Skin epidermis (tissue), 12 donors: Measurements from ENCODE around the gene PCBP3.

Source experiments
- H3K27ac ChIP-seq, 21 experiments: fragments of 200-600 bp; sonication (generic) in 11 of 21; one replicate each; pipeline ENCODE4 v1.5.0; 2020; ENCODE audit warnings: mild to moderate bottlenecking in 3 of 21, inconsistent platforms in 2 of 21, moderate library complexity in 2 of 21
- H3K4me3 ChIP-seq, 7 experiments: fragments of 200-600 bp; sonication (generic) in 2 of 7; one replicate each; pipeline ENCODE4 v1.5.0; 2020; ENCODE audit warnings: inconsistent platforms in 2 of 7, mild to moderate bottlenecking in 2 of 7, moderate library complexity in 1 of 7

Gene PCBP3

GRCh38 chr21:45861156-45861870 is 217.8 kb downstream of the PCBP3 start:
- Histone ChIP-seq H3K4me3 (no peak overlapping the region), H3K27ac (no peak overlapping the region)

GRCh38 chr21:45862543-45863207 is 219.2 kb downstream of the PCBP3 start:
- Histone ChIP-seq H3K27ac (no peak overlapping the region), H3K4me3 (no peak overlapping the region)

DNA sequence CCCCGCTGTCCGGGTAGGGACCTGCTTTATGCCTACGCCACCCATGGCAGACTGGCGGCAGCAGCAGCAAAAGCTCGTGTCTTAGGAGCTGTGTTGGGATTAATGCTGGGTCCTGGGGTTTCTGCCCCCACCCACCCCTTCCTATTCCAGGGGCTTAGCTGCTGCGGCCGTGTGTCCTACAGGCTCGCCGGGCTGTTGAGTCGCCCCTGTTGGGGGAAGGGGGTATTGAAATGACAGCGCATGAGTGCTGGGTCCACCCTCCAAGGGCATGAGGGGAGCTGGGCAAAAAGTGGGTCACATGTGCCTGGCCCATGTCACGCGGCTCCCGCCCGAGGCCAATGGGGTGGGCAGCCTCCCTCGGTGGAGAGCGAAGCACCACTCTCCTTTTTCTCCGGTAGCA is 219.7 kb downstream of the PCBP3 start:
- Histone ChIP-seq H3K27ac (no peak overlapping the region), H3K4me3 (no peak overlapping the region)

GRCh38 chr21:45863751-45864150 is 220.2 kb downstream of the PCBP3 start:
- Histone ChIP-seq H3K27ac (no peak overlapping the region), H3K4me3 (no peak overlapping the region)

- Histone ChIP-seq H3K27ac (no peak overlapping the region), H3K4me3 (no peak overlapping the region)
Measured at GRCh38 chr21:45864436-45864835, 220.9 kb downstream of the PCBP3 start.

GRCh38 chr21:45865106-45865835 is 221.7 kb downstream of the PCBP3 start:
- Histone ChIP-seq H3K27ac (peak overlapping the region in 1 of 21 experiments; percentile 21), H3K4me3 (no peak overlapping the region)

DNA sequence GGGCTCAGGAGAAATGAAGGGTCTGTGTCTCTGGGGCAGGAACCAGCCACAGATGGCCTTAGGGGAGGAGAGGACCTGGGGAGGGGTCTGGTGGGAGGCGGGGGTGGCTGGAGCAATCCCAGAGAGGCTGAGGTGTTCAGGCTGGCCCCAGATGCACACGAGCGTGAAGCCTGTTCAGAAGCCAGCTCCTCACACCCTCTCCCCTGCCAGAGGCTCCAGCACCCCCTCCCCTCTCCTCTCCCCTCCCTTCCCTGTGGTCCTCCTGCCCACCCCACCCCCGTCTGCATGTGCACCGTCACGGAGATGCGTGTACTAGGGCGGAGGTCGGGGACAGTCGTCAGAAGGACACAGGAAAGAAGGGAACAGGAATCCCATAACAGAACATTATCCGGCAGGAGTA is 223.0 kb downstream of the PCBP3 start:
- H3K4me3 ChIP-seq, result no peak overlapping the region

GRCh38 chr21:45867041-45867666 is 223.6 kb downstream of the PCBP3 start:
- Histone ChIP-seq H3K4me3 (no peak overlapping the region), H3K27ac (no peak overlapping the region)

More for the DNA sequence above, 223.0 kb downstream of the PCBP3 start:
- H3K27ac ChIP-seq, result no peak overlapping the region

GRCh38 chr21:45867671-45868081 is 224.2 kb downstream of the PCBP3 start:
- Histone ChIP-seq H3K4me3 (no peak overlapping the region), H3K27ac (no peak overlapping the region)

DNA sequence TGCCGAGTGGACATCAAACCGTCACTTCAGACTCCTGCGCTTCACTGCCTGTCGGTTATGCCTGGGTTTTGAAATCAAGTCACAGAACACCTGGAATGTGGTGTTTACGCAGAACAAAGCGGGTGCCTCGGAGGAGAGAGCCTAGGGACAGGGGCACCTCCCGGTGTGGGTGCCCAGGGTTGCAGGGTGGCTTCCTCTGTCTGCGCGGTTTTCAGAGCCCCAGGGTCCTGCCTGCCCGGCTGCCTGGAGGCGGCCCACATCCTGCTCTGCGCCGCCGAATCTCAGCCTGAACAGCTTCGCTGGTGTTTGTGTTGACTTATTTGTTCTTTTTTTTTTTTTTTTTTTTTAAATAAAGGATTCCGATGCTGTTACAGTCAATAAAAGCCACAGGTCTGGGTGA is 224.6 kb downstream of the PCBP3 start:
- Histone ChIP-seq H3K4me3 (no peak overlapping the region), H3K27ac (no peak overlapping the region)

- Histone ChIP-seq H3K27ac (no peak overlapping the region), H3K4me3 (no peak overlapping the region)
Measured at GRCh38 chr21:45868488-45868887, 225.0 kb downstream of the PCBP3 start.

- H3K27ac ChIP-seq, result no peak overlapping the region
- no peak overlapping the region for H3K4me3 ChIP-seq
Measured at GRCh38 chr21:45869121-45870007, 225.8 kb downstream of the PCBP3 start.

- H3K27ac ChIP-seq, result no peak overlapping the region
- H3K4me3 ChIP-seq, result no peak overlapping the region
Measured at GRCh38 chr21:45870421-45870820, 226.9 kb downstream of the PCBP3 start.

GRCh38 chr21:45870851-45871615 is 227.5 kb downstream of the PCBP3 start:
- no peak overlapping the region for H3K27ac ChIP-seq
- no peak overlapping the region for H3K4me3 ChIP-seq

- no peak overlapping the region for H3K27ac ChIP-seq
- no peak overlapping the region for H3K4me3 ChIP-seq
Measured at GRCh38 chr21:45871616-45872236, 228.2 kb downstream of the PCBP3 start.

DNA sequence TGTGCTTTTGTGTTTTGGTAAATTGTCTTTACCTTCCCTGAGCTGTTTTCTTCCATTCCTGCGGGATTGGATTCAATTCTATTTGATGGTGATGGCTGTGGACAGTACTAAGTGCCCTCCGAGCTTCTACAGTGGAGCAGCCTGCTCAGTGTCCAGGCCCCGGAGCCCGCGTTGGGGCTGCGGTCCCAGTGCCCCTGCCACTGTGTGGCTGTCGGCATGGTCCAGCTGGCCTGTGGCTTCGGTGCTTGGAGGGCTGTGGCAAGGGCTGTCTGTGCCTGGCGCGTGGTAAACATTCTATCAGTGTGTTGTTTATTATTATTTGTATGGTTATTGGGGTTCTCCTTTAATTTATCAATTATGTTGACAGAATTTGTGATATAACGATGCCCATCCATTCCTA is 228.9 kb downstream of the PCBP3 start:
- Histone ChIP-seq H3K4me3 (no peak overlapping the region), H3K27ac (no peak overlapping the region)

GRCh38 chr21:45872902-45873301 is 229.4 kb downstream of the PCBP3 start:
- no peak overlapping the region for H3K4me3 ChIP-seq

GRCh38 chr21:45873418-45873817 is 229.9 kb downstream of the PCBP3 start:
- Histone ChIP-seq H3K4me3 (no peak overlapping the region), H3K27ac (no peak overlapping the region)

More at GRCh38 chr21:45872902-45873301, 229.4 kb downstream of the PCBP3 start:
- no peak overlapping the region for H3K27ac ChIP-seq
